Prostate gland (tissue), 2 donors: Measurements from ENCODE around the gene MSRB2. TPM values are rescaled to one million over a fixed set of nuclear protein-coding genes. Genes with fewer than 3 reads are reported as not detected.

Experiments used
- DNase-seq: peaks from one replicate; pipeline ENCODE4 v3.0.0-alpha.2; 2019; ENCODE audit warnings: low spot score
- H3K27ac ChIP-seq, 2 donors: fragments of 200-600 bp; sonication (generic); 2 replicates each; pipeline ENCODE4 v1.5.1; 2017 to 2019
- H3K27me3 ChIP-seq: fragments of 200-600 bp; sonication (generic); replicated peaks from 2 replicates; pipeline ENCODE4 v1.5.1; 2019; ENCODE audit not compliant: insufficient read depth
- H3K36me3 ChIP-seq, 2 donors: fragments of 200-600 bp; sonication (generic); 1 replicate in 1 of 2; 2 replicates in 1 of 2; pipeline versions ENCODE4 v1.5.1 to v1.8.1; 2017 to 2019
- H3K4me1 ChIP-seq: fragments of 200-600 bp; sonication (generic); replicated peaks from 2 replicates; pipeline ENCODE4 v1.5.1; 2019
- H3K4me3 ChIP-seq, 2 donors: fragments of 200-600 bp; sonication (generic); 2 replicates each; pipeline ENCODE4 v1.5.1; 2017 to 2019
- H3K9me3 ChIP-seq: fragments of 200-600 bp; sonication (generic); 2 replicates; pipeline ENCODE4 v1.5.1; 2017
- POLR2A ChIP-seq: fragments of 450-650 bp; IDR thresholded peaks from one replicate; pipeline ENCODE4 v1.6.1; 2016; ENCODE audit warnings: antibody characterized with exemption, mild to moderate bottlenecking
- POLR2AphosphoS5 ChIP-seq: sonication (generic); formaldehyde crosslinking; IDR thresholded peaks from one replicate; pipeline ENCODE4 v1.6.1; 2017; ENCODE audit warnings: antibody characterized with exemption
- WGBS: methylation state at CpG from one replicate; pipeline ENCODE4 v1.1.5; 2018; 5-methylcytosine and 5-hydroxymethylcytosine counted together
- intact Hi-C: fragments of 100-400 bp; cut with DNase I; formaldehyde crosslinking; loops from one replicate; pipeline ENCODE4 v1.14.2; 2022
- total RNA-seq, 2 donors: library from RNA; depleted of rRNA; stranded (reverse); fragments of >200 nt; gene quantifications; one replicate each; pipeline ENCODE4 v1.1.0, GENCODE V29; 2016
- TF ChIP-seq, protein P1 (sequence below), 4 experiments: fragments of 200-600 bp in 2 of 4; fragments of 450-650 bp in 2 of 4; sonication (generic) in 2 of 4; IDR thresholded peaks; 1 replicate in 3 of 4; 2 replicates in 1 of 4; pipeline ENCODE4 v1.5.1; 2016 to 2019; ENCODE audit warnings: antibody characterized with exemption in 4 of 4, mild to moderate bottlenecking in 2 of 4, moderate library complexity in 2 of 4

Gene MSRB2
- total RNA-seq, 2 donors from 2014 or later = 21.2 to 24.5 TPM

DNA sequence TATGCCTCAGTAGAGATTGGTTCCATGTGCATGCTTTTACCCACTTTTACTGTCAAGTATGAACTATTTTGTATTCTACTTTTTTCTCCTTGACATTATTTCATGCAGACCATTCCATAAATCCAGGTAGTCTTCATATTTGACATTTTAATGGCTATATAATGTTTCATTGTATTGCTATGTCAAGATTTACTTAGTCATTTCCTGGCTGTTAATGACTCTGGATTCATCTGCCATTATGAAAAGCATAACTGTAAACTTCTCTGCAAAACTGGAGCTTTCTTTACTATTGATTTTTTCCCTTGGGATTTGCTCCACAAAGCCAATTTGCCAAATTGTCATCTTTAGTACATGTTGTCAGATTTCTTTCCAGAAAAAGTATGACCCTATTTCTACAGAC, 6.8 kb upstream of the MSRB2 start:
- H3K27ac ChIP-seq = no peak overlapping the region
- no peaks in the 10 kb centered on the region for H3K27me3 ChIP-seq
- H3K9me3 ChIP-seq = no peaks in the 10 kb centered on the region
- no peak overlapping the region for H3K4me3 ChIP-seq
- TF ChIP-seq POLR2AphosphoS5 (no peak), POLR2A (no peak)
- TF ChIP-seq, protein P1, sequence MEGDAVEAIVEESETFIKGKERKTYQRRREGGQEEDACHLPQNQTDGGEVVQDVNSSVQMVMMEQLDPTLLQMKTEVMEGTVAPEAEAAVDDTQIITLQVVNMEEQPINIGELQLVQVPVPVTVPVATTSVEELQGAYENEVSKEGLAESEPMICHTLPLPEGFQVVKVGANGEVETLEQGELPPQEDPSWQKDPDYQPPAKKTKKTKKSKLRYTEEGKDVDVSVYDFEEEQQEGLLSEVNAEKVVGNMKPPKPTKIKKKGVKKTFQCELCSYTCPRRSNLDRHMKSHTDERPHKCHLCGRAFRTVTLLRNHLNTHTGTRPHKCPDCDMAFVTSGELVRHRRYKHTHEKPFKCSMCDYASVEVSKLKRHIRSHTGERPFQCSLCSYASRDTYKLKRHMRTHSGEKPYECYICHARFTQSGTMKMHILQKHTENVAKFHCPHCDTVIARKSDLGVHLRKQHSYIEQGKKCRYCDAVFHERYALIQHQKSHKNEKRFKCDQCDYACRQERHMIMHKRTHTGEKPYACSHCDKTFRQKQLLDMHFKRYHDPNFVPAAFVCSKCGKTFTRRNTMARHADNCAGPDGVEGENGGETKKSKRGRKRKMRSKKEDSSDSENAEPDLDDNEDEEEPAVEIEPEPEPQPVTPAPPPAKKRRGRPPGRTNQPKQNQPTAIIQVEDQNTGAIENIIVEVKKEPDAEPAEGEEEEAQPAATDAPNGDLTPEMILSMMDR (IDR thresholded peaks at IDR 0.05) = no peak
- H3K36me3 ChIP-seq = no peaks in the 10 kb centered on the region
- DNase-seq = no peak
- no peaks in the 10 kb centered on the region for H3K4me1 ChIP-seq
- intact Hi-C loops = no loop called here

DNA sequence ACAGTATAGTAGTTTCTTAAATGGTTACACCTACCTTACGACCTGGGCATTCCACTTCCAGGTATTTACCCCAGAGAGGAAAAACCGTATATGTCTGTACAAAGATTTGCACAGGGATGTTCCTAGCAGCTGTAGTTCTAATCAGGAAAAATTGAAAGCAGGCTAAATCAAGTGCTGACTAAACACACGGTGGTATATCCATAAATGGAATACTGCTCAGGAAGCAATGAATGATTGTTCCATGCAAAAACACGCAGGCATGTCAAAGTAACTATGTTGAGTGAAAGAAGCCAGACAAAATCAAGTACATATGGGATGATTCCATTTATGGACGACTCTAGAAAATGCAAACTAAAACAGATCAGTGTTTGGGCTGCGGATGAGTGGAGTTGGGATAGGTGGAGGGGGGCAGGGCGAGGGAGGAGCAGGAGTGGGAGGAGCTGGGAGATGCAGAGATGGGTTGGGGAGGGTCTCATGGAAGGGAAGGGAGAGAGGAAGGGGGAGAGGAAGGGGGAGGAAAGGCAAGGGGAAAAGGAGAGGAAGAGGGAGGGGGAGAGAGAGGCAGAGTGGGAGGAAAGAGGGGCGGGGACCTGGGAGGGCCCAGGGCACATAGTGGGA, 484 bp upstream of the MSRB2 start:
- no peak for TF ChIP-seq POLR2AphosphoS5
- TF ChIP-seq, protein P1 (IDR thresholded peaks at IDR 0.05) = no peak
- TF ChIP-seq POLR2A = no peak
- Histone ChIP-seq H3K4me3 (peak overlapping the region; percentile 77 to 87), H3K4me1 (no peaks in the 10 kb centered on the region), H3K27me3 (no peaks in the 10 kb centered on the region), H3K9me3 (no peaks in the 10 kb centered on the region), H3K27ac (peak overlapping the region; percentile 34 to 87), H3K36me3 (no peaks in the 10 kb centered on the region)
- no peak for DNase-seq
- intact Hi-C loops = loop anchor here (10.0 kb wide), 1 partner anchor 540 kb away; no protein-coding TSS in a partner anchor
- 24% methylated on average over 8 of the region's 8 CpGs for WGBS

DNA sequence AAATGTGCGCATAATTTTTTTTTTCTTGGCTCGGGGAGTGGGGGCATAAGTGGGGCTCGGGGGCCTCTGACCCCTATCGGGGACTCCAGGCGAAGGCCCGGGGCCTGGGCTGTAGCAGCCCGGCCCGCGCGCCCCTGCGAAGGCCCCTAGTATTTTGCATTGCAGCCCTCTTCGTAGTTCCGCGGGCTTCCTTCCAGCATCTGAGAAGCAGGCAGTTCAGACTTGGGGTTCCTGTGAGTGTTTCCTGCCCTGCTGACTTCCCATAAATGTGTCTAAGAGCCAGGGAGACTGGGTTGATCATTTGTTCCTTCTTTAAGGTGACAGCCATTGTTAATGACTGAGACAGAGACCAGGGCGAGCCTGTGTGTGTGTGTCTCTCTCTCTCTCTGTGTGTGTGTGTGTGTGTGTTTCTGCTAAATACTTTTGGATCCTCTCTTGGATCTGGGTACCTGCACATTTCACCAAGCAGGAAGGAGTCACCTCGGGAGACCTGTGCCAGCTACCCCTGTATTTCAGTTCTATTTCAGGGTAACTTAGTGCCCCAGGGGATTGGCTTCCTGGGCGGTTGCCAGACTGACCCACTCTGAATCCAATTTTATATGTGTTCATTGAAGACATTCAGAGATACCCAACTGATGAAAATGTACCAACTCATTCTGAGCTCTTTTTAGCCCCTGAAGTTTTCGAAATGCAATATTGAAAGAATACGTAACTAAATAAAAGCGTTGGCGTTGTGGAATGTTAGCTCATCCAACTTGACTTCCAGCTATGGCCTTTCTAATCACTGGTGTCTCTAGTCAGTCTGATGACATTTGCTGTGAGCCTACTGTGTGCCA, 805 bp downstream of the MSRB2 start:
- intact Hi-C loops = loop anchor here (10.0 kb wide), 1 partner anchor 541 kb away; no protein-coding TSS in a partner anchor
- peak; percentile 53 for DNase-seq
- Histone ChIP-seq H3K27me3 (no peaks in the 10 kb centered on the region), H3K27ac (peak overlapping the region; percentile 87 to 88), H3K9me3 (no peaks in the 10 kb centered on the region), H3K36me3 (no peaks in the 10 kb centered on the region), H3K4me1 (no peaks in the 10 kb centered on the region), H3K4me3 (peak overlapping the region; percentile 77 to 87)
- TF ChIP-seq POLR2AphosphoS5 (no peak), POLR2A (no peak)
- TF ChIP-seq, protein P1 (IDR thresholded peaks at IDR 0.05) = no peak
- 6% methylated on average over 21 of the region's 21 CpGs for WGBS

DNA sequence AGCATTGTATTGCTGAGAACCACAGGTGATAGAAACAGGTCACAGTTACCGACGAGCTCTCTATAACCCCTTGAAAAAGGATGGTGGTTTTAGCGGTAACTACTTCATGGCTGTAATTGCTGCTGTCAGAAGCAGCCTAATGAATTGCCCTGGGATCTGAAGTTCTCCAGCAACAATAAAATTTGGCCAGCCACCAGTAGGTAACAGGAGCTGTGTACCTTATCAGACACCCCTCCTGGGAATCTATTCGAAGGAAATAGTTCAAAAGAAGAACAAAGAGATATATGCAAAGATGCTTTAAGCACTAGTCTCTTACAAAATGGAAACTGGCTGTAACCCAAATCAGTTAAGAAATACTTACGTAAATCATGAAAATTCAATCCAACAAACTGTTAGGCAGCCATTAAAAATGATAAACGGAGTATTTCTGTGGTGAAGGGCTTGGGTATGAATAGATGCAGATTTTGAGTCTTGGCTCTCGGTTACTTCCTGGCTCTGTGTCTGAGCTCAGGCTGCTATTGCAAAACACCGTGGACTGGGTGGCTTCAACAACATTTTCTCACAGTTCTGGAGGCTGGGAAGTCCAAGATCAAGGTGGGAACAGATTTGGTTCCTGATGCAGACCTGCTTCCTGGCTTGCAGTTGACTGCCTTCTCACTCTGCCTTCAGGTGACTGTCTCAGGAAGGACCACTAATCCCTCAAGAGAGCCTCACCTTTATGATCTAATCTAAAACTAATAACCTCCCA, 1.6 kb downstream of the MSRB2 start:
- intact Hi-C loops = loop anchor here (10.0 kb wide), 1 partner anchor 542 kb away; no protein-coding TSS in a partner anchor
- Histone ChIP-seq H3K9me3 (no peaks in the 10 kb centered on the region), H3K27ac (peak overlapping the region; percentile 87 to 88), H3K36me3 (no peaks in the 10 kb centered on the region), H3K27me3 (no peaks in the 10 kb centered on the region), H3K4me1 (no peaks in the 10 kb centered on the region), H3K4me3 (peak overlapping the region in 1 of 2 donors; percentile 77)
- DNase-seq = peak; percentile 29
- 11% methylated on average over 8 of the region's 8 CpGs for WGBS
- peak; percentile 23 for TF ChIP-seq POLR2AphosphoS5
- TF ChIP-seq POLR2A = no peak

DNA sequence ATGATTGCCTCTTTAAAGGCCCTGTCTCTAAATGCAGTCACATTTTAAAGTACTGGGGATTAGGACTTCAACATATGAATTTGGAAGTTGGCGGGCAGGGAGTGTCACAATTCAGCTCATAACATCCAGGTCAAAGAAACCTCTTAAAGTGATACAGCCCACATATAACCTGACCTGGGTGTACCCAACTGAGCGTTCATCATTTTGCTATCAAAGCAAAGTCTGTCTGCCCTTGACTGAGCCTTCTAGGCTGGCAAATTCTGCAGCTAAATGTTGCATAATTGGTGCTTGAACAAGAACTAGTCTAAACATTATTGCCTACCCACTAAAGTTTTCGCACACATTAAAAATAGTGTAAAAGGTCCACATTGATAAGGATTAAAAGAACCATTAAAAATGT, 3.7 kb downstream of the MSRB2 start:
- H3K27me3 ChIP-seq = no peaks in the 10 kb centered on the region
- no peak for TF ChIP-seq POLR2A
- intact Hi-C loops = loop anchor here (10.0 kb wide), 1 partner anchor 544 kb away; no protein-coding TSS in a partner anchor
- DNase-seq = no peak
- 98% methylated on average over 3 of the region's 3 CpGs for WGBS
- no peaks in the 10 kb centered on the region for H3K9me3 ChIP-seq
- H3K36me3 ChIP-seq = no peaks in the 10 kb centered on the region
- H3K4me1 ChIP-seq = no peaks in the 10 kb centered on the region
- no peak overlapping the region for H3K4me3 ChIP-seq
- H3K27ac ChIP-seq = no peak overlapping the region
